Anterior cingulate cortex (tissue), 58 donors: ENCODE measurements around the gene FOXA2.

ENCODE experiments used
- DNase-seq, 58 donors: peaks; one replicate each; lab custom pipeline; 2025; lab: John Stamatoyannopoulos, UW

The FOXA2 gene

GRCh38 chr20:22544462-22544861 lies 39.9 kb downstream of the FOXA2 start:
- DNase-seq, result no peak

GRCh38 chr20:22542427-22542826 lies 41.9 kb downstream of the FOXA2 start:
- DNase-seq, result no peak

- DNase-seq, result no peak
These were observed 43.5 kb downstream of the FOXA2 start for GRCh38 chr20:22540832-22541231.

GRCh38 chr20:22536956-22537756 lies 47.2 kb downstream of the FOXA2 start:
- DNase-seq, result no peak

GRCh38 chr20:22536141-22536828 lies 48.1 kb downstream of the FOXA2 start:
- no peak for DNase-seq

GRCh38 chr20:22535483-22535882 lies 48.9 kb downstream of the FOXA2 start:
- DNase-seq, result no peak

GRCh38 chr20:22533823-22534751 lies 50.3 kb downstream of the FOXA2 start:
- no peak for DNase-seq

GRCh38 chr20:22532598-22532997 lies 51.8 kb downstream of the FOXA2 start:
- DNase-seq, result no peak

GRCh38 chr20:22531756-22532155 lies 52.6 kb downstream of the FOXA2 start:
- no peak for DNase-seq

GRCh38 chr20:22531056-22531615 lies 53.2 kb downstream of the FOXA2 start:
- DNase-seq, result no peak
